GM12892 (cell line): Measurements from ENCODE around the gene USP34.

Source experiments
- POLR2A ChIP-seq: IDR thresholded peaks from 2 replicates; pipeline ENCODE4 v1.6.1; 2011; ENCODE audit warnings: low read depth, low read length, control low read depth
- TAF1 ChIP-seq: IDR thresholded peaks from 2 replicates; pipeline ENCODE4 v1.6.1; 2011; ENCODE audit warnings: low read depth, mild to moderate bottlenecking, control low read depth, low read length, borderline replicate concordance

- TF ChIP-seq TAF1: no peak
- TF ChIP-seq POLR2A: no peak
Measured at GRCh38 chr2:61335187-61335586, 135.7 kb downstream of the USP34 start.
